GM21367 (cell line): ENCODE data around the gene SLC2A1.
"Not testable (repeated sequence)": the region's sequence is repeated elsewhere in the genome, so short reads cannot be mapped to it uniquely, and the experiment has no call there.

Source experiments
- ATAC-seq: cut with Tn5 transposase; IDR thresholded peaks from one replicate; pipeline ENCODE4 v1.9.1; 2021; ENCODE audit not compliant: unreplicated experiment

The SLC2A1 gene

DNA sequence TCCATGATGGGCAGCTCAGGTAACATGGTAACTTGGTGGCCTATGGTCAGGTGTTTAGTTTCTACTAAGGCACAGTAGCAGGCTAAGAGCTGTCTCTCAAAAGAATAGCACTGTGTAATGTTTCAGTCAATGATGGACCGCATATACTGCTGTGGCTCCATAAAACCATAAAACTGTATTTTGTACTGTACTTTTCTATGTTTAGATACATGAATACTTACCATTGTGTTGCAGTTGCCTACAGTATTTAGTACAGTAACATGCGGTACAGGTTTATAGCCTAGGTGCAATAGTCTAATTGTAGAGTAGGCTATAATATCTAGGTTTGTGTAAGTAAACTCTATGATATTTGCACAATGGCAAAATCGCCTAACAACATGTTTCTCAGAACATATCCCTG is 50.6 kb downstream of the SLC2A1 start:
- ATAC-seq, result no peak

GRCh38 chr1:42904434-42904833 is 54.2 kb downstream of the SLC2A1 start:
- no peak for ATAC-seq

DNA sequence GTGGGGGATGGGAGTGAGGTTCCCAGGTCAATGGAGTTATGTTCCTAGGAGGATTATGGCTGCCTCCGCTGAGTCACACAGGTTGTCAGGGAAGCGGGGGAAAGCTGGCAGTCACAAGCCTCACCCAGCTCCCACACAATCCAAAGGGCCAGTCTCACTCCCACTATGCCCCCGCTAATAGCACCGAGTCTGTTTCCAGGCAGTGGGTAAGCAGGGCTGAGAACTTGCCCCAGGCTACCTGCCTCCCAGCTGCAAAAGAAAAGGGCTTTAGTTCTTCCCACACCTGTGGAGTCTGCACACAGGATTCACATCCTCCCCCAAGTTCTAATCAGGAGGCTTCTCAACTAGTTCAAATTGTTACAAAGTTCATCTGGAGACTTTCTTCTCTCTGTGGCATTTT is 58.7 kb downstream of the SLC2A1 start:
- ATAC-seq, result not testable (repeated sequence)

- no peak for ATAC-seq
Measured at GRCh38 chr1:42891465-42892138, 67.1 kb downstream of the SLC2A1 start.

GRCh38 chr1:42889264-42889663 is 69.4 kb downstream of the SLC2A1 start:
- no peak for ATAC-seq

GRCh38 chr1:42888013-42888633 is 70.5 kb downstream of the SLC2A1 start:
- ATAC-seq, result no peak

DNA sequence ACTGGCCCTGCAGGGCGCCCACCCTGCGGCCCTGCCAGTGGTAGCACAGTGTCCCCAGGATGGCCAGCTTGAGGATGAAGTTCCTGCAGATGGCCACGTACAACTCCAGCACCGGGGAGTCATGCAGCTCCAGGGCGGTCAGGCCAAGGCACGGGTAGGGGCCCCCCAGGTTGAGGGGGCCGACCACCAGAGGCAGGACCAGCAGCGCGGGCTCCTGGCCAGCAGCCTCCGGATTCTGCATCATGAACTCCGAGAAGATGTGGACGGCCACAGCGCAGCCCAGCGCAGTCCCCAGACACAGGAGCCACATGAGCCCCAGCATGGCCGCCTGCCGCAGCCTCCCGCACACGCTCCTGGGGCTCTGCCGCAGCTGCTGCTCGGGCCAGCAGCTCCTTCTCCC is 71.3 kb downstream of the SLC2A1 start:
- ATAC-seq, result no peak

DNA sequence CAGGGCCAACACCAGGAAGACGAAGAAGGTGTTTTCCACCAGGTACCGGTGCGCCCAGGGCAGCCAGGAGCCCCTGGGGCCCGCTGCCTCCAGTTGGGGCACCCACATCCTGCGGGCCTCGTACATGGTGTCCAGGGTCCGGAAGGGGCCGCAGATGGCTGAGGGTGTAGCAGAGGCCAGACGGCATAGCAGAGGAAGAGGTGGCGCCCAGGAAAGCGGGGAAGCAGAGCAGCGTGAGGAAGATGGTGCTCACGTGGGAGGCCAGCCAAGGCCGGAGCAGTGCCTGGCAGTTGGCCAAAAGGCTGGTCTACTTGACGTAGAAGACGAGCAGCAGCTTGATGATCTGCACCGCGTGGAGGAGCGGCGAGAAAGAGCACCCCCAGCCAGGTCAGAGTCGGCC is 71.9 kb downstream of the SLC2A1 start:
- no peak for ATAC-seq

DNA sequence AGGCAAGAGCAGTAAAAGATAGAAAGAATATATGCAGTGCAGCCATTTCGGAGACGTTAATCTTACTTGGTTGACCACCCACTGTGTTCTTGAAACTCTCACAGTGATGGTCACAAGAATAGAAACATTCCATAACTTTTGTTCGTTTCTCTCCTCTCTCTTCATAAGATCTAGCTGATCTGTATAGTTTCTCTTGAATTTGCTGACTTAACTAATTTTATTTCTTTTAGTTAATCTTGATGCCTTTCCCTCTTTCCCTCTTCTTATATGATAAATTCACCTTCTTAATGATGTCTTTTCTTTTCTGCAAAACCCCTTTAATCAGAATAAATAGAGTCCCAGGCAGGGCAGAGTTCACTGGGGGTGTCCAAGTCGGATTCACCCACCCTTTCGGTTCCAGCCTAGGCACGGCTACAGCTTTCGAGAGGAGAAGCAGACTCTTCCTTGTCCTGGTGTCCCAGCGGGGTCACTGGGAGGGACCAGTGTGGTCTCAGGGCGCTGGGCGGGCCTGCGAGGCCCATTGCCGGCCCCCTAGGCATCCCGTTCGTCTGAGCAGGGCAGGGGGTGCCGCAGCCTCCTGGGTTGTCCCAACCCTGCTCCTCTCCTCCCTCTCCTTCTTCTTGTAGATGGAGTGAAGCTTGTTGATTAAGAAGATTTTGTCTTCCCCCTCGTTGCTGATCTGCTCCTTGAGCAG is 72.5 kb downstream of the SLC2A1 start:
- no peak for ATAC-seq

DNA sequence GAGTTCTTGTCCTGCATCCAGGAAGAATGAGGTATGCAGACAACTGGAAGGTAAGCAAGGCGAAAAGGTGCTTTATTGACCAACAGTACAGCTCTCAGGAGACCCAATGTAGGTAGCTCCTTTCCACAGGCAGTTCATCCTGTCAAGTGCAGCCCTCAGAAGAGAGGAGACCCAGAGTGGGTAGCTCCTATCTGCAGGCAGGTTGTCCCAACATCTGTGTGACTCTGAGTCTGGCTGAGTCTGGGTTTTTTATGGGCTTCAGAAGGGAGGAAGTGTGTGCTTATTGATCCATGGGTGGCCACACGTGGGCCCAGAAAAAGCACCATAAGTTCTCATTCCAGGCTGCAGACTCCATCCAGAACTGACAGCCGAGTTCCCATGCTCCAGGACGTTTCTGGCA is 78.3 kb downstream of the SLC2A1 start:
- no peak for ATAC-seq

DNA sequence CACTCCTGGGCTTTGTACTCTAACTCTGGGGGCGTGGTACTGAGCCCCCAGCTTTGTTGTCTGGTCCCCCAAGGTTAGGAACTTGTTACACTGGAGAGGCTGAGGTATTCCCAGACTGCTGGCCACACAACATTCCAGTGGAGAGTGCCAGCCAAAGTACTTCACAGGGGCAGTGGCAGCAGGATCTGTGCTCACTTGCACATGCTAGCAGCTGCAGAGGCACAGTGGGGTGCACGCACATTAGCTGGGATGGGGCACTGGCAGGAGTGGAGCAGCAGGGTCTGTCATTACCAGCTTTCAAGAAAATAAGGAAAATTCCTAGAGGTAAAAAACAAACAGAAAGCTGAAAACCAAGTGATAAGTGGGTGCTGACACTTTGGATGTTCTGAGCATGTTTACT is 81.3 kb downstream of the SLC2A1 start:
- no peak for ATAC-seq

DNA sequence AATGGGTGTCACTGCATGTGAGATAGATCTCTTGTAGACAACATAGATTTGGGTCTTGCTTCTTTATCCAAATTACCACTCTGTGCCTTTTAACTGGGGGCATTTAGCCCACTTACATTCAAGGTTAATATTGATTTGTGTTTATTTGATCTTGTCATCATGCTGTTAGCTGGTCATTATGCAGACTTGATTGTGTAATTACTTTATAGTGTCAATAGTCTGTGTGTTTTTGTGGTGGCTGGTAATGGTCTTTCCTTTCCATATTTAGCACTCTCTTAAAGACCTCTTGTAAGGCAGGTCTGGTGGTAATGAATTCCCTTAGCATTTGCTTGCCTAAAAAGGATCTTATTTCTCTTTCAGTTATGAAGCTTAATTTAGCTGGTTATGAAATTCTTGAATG is 82.7 kb downstream of the SLC2A1 start:
- no peak for ATAC-seq
